Head of caudate nucleus (tissue), 42 donors: ENCODE measurements around the gene PPP1R12C.
"Not testable (repeated sequence)": the region's sequence is repeated elsewhere in the genome, so short reads cannot be mapped to it uniquely, and the experiment has no call there.

Source experiments
- DNase-seq, 42 donors: peaks; one replicate each; pipeline versions ENCODE4 v3.0.0 to v3.0.0-alpha.2; 2020 to 2021; ENCODE audit warnings: mixed read lengths in 7 of 42
- intact Hi-C: fragments of 100-400 bp; cut with DNase I; formaldehyde crosslinking; loops from one replicate; pipeline ENCODE4 v1.15.0; 2022

PPP1R12C gene

DNA sequence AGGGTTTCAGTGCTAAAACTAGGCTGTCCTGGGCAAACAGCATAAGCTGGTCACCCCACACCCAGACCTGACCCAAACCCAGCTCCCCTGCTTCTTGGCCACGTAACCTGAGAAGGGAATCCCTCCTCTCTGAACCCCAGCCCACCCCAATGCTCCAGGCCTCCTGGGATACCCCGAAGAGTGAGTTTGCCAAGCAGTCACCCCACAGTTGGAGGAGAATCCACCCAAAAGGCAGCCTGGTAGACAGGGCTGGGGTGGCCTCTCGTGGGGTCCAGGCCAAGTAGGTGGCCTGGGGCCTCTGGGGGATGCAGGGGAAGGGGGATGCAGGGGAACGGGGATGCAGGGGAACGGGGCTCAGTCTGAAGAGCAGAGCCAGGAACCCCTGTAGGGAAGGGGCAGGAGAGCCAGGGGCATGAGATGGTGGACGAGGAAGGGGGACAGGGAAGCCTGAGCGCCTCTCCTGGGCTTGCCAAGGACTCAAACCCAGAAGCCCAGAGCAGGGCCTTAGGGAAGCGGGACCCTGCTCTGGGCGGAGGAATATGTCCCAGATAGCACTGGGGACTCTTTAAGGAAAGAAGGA lies 2.8 kb downstream of the PPP1R12C start:
- intact Hi-C loops, result no loop called here
- no peak for DNase-seq

DNA sequence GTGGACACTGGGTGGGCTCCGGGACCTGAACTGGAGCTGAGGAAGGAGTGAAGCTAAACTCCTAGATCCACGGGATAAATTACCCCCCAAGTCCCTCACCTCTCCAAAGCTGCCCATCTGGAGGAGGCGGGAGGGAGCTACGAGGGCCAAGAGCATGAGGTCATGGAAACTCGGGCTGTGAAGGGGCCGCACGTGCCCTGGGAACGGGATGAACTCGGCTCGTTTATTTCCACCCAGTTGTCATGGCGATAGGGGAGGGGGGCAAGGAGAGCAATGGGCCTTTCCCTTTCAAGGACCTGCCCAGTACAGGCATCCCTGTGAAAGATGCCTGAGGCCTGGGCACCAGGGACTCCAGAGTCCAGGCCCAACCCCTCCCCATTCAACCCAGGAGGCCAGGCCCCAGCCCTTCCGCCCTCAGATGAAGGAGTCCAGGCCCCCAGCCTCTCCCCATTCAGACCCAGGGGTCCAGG lies 3.8 kb downstream of the PPP1R12C start:
- DNase-seq, result peak in 40 of 42 donors; percentile 21 to 83 (median 56)
- intact Hi-C loops, result no loop called here

DNA sequence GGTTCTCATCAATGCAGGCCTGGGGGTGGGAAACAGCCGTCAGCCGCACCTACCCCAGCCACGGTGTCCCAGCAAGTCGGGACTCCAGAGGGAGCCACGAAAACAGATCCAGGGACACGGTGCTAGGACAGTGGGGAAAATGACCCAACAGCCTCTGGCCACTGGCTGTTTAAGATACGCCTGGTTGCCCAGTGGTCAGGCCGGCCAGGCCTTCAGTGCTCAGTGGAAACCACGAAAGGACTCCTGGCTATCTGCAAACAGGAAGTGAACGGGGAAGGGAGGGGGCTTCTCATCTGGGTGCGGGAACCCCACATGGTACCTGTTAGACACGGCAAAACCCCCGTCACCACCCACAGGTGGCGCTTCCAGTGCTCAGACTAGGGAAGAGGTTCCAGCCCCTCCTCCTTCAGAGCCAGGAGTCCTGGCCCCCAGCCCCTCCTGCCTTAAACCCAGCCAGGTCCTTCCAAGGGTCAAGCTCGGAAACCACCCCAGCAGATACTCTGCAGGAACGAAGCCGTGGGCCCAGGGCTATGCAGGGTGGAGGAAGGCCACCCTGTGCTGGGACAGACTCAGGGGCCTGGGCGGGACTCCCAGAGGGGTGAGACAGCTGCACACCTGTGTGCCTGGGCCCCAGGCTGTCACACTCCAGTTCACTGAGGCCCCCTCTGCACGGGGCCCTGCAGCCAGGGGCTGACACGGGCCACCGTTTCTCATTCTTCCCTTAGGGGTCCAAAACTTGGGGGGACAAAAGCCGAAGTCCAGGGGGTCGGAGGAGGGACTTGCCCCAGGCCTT lies 4.5 kb downstream of the PPP1R12C start:
- peak in 15 of 42 donors; percentile 16 to 71 (median 37) for DNase-seq
- intact Hi-C loops, result no loop called here

DNA sequence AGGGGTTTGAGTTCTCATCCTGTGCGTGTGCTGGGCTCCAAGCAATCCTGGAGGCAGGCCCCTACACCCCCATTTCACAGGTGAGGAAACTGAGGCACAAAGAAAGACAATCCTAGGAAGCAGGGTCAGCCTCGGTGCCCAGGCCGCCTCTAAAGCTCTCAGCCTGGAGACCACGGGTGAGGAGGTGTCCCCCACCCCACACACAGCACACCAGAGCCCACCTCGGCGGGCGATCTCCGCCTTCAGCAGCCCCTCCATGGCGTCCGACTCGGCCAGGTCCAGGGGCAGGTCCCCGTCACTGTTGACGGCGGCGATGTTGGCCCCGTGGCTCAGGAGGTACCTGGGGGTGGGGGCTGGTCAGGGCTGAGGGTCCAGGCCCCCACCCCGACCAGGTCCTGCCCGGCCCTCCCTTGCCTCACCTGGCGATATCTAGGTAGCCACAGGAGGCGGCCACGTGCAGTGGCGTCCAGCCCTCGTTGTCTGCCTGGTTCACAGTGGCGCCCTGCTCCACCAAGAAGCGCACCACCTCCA lies 5.1 kb downstream of the PPP1R12C start:
- intact Hi-C loops, result no loop called here
- DNase-seq, result no peak

DNA sequence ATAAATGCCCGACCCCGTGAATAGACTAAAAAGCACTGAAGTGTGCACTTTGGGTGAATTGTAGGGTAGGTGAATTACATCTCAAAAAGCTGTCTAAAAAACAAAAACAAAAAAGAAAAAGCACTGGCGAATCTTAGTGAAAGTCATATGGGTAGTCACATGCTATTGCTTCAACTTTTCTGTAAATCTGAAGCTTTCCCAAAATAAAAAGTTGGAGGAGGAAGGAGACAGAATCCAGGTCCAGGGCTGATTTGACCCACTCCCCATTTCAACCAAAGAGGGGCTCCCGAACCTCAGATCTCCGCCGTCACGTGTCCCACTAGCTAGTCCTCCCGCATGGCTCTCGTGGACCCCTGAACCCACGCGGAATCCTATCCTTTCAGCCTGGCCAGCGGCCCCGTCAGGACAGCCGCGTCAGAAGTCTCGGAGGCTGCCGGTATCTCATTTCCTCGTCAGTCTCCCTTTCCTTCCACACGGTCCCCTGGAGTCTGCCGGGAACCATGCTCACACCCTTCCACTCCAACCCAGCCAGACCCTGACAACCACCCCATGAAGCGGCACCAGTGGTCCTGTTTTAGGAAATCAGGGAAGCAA lies 6.1 kb downstream of the PPP1R12C start:
- intact Hi-C loops, result no loop called here
- DNase-seq, result no peak

DNA sequence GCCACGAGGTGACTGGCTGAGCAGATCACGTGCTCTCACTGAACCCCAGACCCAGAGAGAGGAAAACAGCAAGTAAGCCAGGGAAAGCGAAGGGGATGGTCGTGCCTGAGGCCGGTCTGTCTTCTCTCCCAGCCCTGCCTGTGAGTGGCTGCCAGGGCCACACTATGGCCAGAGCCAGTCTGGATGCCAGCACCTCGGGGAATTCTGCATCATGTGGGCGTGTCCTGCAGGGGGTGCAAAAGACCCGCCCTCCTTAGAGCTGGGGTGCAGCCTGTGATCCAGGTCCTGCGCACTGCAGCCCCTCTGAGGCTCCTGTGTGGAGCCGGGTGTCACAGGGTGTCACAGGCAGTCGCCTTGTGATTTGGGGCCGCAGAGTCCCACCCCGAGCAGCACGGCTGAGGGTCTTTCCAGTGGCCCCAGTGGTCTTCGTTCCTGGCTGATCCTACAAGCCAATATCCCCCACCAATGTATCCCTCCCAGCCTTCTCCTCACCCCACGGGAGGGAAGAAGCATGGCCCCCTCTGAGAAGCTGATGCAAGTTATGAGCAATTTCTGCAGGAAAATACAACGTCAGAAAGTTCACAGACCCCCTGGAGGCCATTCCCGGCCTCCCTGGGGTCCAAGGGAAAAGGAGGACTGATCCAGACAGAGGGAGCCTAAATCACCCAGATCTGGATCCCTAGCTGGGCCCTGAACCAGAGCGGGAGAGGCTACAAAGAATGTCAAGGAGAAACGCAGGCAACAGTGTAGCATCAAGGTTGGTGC lies 7.7 kb downstream of the PPP1R12C start:
- DNase-seq, result no peak
- intact Hi-C loops, result no loop called here

DNA sequence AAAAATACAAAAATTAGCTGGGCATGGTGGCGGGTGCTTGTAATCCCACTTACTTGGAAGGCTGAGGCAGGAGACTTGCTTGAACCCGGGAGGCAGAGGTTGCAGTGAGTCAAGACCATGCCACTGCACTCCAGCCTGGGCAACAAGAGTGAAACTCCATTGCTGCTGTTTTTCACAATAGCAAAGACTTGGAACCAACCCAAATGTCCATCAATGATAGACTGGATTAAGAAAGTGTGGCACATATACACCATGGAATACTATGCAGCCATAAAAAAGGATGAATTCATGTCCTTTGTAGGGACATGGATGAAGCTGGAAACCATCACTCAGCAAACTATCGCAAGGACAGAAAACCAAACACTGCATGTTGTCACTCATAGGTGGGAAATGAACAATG lies 10.2 kb downstream of the PPP1R12C start:
- DNase-seq, intact Hi-C loops: not testable (repeated sequence)

DNA sequence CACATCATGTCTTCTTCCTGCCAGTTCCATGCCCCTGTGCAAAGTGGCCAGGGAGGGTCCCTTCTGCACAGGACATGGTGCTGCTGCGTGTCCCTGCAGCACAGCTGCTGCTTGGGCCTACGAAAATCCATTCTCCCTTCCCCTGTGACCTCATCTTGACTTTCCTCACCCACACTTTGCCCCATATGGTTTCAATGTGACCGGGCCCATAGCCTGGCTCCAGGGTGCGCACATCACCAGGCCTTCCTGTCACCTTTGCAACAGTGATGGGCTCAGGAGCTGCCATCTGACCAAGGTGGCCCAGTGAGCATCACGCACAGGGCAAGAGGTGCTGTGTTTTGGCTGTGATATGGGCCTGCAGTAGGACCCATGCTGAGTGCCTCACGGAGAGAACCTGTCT lies 10.8 kb downstream of the PPP1R12C start:
- no peak for DNase-seq
- intact Hi-C loops, result no loop called here

DNA sequence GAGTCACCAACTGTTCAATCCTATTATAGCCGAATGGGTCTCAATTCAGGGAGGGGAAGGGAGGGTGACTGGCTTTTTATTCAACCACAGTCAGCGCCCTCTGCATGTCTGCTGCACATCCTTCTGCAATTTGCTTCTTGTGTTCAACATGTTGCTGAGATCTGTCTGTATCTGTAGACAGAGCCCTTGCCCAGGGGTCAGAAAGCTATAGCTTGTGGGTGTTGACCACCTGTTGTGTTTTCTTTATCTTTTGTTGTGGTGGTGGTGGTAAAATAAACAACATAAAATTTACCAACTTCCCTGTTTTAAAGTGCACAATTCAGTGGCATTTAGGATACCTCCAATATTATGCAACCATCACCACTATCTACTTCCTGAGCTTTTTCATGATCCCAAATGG lies 12.2 kb downstream of the PPP1R12C start:
- DNase-seq, result no peak
- intact Hi-C loops, result no loop called here

DNA sequence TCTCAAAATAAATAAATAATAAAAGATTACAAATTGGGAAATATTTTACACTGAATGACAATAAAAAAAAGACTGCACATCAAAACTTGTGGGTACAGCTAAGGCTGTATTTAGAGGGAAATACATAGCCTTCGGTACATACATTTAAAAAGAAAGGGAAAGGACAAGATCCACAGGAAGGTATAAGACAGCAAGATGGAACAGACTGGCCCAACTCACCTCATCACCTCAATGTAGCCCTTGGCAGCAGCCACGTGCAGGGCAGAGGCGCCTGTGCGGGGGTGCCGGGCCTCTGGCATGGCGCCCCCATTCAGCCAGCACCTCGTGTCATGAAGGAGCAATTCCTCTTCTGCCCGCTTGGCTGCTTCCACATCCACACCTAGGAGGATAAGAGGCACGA lies 14.2 kb downstream of the PPP1R12C start:
- intact Hi-C loops, result no loop called here
- DNase-seq, result no peak

DNA sequence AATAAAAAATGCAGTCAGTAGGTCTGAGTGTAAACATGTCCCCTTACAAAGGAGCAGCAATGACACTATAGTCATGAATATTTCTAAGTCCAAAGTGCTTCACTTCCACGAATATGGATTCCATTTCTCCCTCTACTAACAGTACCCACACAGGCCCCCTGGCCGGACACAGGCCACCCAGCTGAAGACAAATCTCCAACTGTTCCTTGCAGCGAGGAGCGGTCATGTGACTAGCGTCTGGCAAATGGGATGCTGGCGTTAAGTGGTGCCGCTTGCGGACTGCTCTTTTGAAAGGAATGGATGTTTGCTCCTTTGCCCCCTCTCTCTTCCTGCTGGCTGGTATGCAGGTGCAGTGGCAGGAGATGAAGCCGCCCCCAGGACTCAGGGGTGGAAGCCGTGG lies 16.2 kb downstream of the PPP1R12C start:
- peak in 19 of 42 donors; percentile 28 to 70 (median 53) for DNase-seq
- intact Hi-C loops, result no loop called here

DNA sequence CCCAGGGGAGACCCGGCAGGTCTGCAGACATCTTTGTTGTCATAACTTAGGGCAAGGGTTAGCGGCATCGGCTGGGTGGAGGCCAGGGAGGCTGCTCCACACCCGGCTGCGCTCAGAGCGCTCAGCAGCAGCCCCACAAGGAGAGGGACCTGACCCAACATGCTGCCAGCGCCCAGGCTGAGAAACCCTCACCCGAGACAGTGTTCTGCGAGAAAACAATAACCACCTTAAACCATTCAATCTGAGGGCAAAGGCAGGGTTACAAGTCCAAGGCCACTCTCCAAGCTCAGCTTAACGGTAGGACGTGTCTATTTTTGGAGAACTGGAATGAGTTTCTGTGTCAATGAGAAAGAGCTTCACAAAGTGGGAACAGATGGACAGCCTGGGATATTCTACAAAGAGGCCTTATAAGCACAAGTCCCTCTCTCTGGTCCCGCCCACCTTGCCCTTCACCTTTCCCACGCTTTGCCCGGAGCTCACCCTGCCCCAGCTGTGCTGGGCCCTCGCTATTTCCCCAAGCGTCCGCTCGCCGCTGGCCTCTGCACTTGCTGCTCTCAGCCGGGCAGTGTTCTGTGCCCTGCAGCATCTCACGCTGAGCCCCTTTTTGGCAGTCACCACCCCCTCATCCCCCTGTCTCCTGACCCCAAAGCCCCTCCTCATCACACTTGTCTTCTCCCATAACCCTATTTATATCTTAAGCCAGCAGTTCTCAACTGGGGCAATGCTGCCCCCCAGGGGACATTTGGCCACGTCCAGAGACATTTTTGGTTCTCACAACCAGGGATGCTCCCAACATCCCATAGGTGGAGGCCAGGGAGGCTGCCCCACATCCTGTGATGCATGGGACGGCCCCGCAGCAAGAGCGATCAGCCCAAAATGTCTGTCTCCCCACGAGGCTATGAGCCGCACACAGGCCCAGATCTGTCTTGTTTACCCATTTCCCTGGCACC lies 17.6 kb downstream of the PPP1R12C start:
- intact Hi-C loops, result no loop called here
- DNase-seq, result no peak

DNA sequence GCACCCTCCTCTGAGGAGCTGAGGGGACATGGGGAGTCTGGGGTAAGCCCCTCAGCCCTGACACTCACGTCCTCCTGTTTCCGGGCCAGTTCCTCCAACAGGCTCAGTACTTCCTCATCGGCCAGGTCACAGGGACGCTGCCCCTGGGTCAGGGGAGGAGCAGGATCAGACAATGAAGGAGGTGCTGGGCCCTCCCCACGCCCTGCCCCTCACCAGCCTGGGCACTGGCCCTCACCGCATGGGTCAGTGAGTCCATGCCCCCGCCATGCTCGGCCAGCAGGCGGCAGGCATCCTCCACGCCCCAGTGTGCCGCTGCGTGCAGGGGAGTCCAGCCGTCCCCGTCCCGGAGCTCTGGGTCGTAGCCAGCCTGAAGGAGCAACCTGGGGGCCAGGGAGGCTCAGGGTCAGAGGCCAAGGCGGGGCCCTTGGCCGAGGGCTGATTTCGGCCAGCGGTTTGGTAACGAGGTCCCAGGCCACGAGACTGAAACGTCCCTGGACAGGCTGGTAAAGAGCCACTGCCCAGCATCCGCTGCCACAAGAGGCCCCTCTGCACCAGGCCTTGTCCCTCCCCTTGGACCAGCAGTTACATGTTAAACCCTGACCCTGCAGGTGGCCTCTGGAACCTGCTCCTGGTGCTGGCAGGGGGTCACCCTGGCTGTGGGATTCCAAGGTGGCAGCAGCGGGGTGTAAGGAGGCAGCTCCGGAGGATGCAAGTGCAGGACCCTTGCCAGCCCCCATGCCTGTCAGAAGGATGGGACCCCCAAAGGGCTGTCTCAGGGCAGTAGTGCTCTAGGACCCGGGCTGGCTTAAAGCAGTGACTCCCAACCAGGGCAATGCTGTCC lies 18.5 kb downstream of the PPP1R12C start:
- no peak for DNase-seq

DNA sequence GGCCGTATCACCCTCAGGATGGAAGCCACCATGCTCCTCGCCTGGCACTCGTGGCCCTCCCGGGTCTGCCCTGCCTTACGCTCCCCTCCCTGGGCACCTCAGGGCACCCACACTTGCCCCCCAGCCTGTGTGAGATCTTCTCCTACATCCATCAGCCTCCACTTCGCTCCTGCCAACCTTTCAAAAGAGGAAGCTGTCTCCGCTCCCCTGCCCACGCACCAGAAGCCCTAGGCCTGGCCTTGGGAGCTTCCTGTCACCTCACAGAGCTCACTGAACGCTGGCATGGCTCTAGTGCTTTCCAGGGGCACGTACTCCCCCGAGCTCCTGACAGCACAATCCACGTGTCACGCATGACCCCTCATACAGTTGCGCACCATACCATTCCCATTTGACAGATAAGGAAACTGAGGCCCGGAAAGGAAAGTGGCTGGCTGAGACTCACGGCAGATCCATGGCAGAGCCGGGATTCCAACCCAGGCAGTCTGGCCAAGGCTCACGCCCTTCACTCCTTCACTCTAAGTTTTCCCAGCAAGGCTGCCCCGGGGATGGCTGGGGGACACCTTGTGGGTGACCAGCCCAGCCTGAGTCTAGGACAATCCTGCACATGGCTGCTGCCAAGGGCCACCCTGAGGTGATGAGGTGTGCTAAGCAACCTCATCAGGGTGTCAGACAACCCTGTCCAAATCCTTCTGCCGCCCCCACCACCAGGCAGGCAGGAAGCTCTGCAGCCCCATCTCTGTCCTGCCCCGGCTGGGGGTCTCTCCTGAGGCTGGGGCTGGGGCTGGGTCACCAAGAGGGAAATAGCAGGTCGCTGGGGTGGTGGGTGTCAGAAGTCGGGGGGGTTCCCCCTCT lies 19.3 kb downstream of the PPP1R12C start:
- intact Hi-C loops, result no loop called here
- no peak for DNase-seq

More for the DNA sequence above, 18.5 kb downstream of the PPP1R12C start:
- intact Hi-C loops, result no loop called here

DNA sequence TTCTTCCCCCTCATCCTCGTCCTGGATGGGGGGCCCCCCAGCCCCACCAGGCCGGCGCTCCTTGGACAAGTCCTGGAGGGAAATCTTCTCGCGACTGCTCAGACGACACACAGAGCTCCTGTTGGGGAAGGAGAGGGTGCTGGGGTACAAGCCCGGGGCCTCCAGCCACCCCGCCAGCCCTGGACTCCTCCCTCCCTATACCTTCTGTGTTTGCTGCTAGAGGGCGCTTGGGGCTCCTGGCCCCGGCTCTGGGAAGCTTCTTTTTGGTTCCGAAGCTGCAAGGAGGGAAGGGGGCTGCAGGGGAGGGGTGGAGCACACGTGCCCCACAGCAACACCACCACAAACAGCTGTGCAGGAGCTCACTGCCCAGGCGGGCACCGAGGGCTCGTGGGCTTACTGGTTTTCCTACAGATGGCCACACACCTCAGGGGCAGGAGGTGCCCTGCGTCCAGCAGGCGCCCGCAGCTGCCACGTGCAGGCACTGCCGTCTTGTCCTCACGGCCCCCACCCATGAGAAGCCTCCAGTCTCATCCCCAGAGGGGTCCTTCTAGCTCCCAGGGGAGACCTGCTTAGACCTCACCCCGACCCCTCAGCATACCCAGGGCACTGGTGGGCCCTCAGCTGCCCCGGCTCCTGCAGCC lies 21.3 kb downstream of the PPP1R12C start:
- intact Hi-C loops, result no loop called here
- no peak for DNase-seq
